ENCODE results near the gene RBMS2. TPM values are rescaled to one million over a fixed set of nuclear protein-coding genes. Genes with fewer than 3 reads are reported as not detected.
A peak's percentile ranks its signal among the peaks of the same experiment; 100 is the strongest.

RBMS2 gene
- total RNA-seq, 2 donors from 2014 or later: 32.6 to 40.7 TPM

- DNase-seq (no peak), ATAC-seq (no peak)
- intact Hi-C loops (cut with DNase I): no loop called here
These were observed 116.0 kb downstream of the RBMS2 start for GRCh38 chr12:56637621-56638020.

- intact Hi-C loops (cut with DNase I): loop anchor here in 1 of 2 donors (10.0 kb wide), 1 partner anchor 84 kb away; the partner anchor contains the start of gene NACA
- DNase-seq (no peak), ATAC-seq (no peak)
These were observed 119.6 kb downstream of the RBMS2 start for GRCh38 chr12:56641219-56641618.

DNA sequence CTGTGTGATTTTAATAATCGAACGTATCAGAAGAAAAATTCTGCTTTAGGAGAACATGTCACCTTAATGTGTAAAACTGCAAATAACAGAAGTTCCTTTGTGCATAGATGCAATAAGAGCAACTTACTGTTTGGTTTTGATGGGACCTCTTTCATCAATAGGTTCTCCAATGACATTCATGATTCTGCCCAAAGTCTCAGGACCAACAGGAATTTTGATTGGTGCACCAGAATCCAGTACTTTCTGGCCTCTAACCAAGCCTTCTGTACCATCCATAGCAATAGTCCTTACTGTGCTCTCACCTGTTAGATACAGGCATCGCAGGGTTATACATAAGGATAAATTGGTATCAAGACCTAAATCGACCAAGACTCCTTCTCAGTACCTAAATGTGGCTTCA is 123.0 kb downstream of the RBMS2 start:
- ATAC-seq: no peak
- intact Hi-C loops (cut with DNase I): loop anchor here in 1 of 2 donors (10.0 kb wide), 1 partner anchor 80 kb away; the partner anchor contains the start of gene NACA
- no peak for DNase-seq

DNA sequence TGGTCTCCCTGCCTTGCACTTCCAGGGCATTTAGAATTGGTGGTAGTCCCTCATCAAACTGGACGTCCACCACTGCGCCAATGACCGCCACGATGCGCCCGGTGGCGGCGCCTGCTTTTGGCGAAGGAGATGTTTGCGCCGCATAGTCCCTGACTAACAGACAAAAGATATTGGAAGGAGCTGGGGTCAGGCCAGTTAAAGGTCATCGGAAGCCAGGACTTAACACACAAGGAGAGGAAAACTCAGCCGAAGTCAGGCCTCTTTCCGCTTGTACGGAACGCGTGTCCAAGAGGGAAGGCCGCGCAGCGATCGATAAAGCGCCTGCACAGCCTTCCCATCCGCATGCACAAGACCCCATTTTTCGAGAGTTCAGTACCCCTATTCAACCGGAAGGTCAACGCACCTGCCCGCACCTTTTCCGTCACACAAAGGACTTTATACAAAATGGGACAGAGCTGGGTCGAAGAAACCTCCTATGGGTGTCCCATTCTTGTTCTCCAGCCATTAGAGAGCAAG is 123.6 kb downstream of the RBMS2 start:
- peak; percentile 22 to 24 for ATAC-seq
- intact Hi-C loops (cut with DNase I): loop anchor here in 1 of 2 donors (10.0 kb wide), 1 partner anchor 80 kb away; the partner anchor contains the start of gene NACA
- peak; percentile 29 for DNase-seq

Other genes with a start within 250 kb of the RBMS2 start
- gene CS, start 221.5 kb upstream of the RBMS2 start, total RNA-seq: 100 to 1,000 TPM; 526 to 581 TPM
- gene CNPY2, start 205.8 kb upstream of the RBMS2 start, total RNA-seq: 10 to 100 TPM; 54.1 to 60.7 TPM
- gene PAN2, start 187.8 kb upstream of the RBMS2 start, total RNA-seq: 10 to 100 TPM; 38.5 to 39.4 TPM
- not detected for gene IL23A, start 182.9 kb upstream of the RBMS2 start, total RNA-seq
- 10 to 100 TPM; 52.2 to 68.1 TPM for gene STAT2, start 161.7 kb upstream of the RBMS2 start, total RNA-seq
- not detected for gene APOF, start 159.0 kb upstream of the RBMS2 start, total RNA-seq
- 1 to 10 TPM; 3.3 to 4.0 TPM for gene TIMELESS, start 72.4 kb upstream of the RBMS2 start, total RNA-seq
- gene MIP, start 67.2 kb upstream of the RBMS2 start, total RNA-seq: under 1 TPM in 1 of 2 donors, not detected in 1; 0.50 TPM
- 1 to 10 TPM; 2.3 to 3.2 TPM for gene SPRYD4, start 53.2 kb upstream of the RBMS2 start, total RNA-seq
- gene GLS2, start 33.7 kb upstream of the RBMS2 start, total RNA-seq: under 1 TPM; 0.35 to 0.42 TPM
- gene BAZ2A, start 108.5 kb downstream of the RBMS2 start, total RNA-seq: 10 to 100 TPM; 38.3 to 54.1 TPM
- gene ATP5F1B, start 124.2 kb downstream of the RBMS2 start, total RNA-seq: 1,000 to 10,000 TPM; 1,539 to 1,844 TPM
- 100 to 1,000 TPM; 126 to 138 TPM for gene PTGES3, start 166.5 kb downstream of the RBMS2 start, total RNA-seq
- gene NACA, start 203.5 kb downstream of the RBMS2 start, total RNA-seq: 100 to 1,000 TPM; 516 to 593 TPM
- 1 to 10 TPM; 2.7 to 5.6 TPM for gene PRIM1, start 230.5 kb downstream of the RBMS2 start, total RNA-seq
- gene HSD17B6, start 241.5 kb downstream of the RBMS2 start, total RNA-seq: 1 to 10 TPM in 1 of 2 donors, under 1 TPM in 1; 0.84 to 1.4 TPM

Measured in left cardiac atrium (tissue), 4 donors.